Measurements from ENCODE around the gene PPP1R7.
A peak's percentile ranks its signal among the peaks of the same experiment; 100 is the strongest.

Gene PPP1R7

DNA sequence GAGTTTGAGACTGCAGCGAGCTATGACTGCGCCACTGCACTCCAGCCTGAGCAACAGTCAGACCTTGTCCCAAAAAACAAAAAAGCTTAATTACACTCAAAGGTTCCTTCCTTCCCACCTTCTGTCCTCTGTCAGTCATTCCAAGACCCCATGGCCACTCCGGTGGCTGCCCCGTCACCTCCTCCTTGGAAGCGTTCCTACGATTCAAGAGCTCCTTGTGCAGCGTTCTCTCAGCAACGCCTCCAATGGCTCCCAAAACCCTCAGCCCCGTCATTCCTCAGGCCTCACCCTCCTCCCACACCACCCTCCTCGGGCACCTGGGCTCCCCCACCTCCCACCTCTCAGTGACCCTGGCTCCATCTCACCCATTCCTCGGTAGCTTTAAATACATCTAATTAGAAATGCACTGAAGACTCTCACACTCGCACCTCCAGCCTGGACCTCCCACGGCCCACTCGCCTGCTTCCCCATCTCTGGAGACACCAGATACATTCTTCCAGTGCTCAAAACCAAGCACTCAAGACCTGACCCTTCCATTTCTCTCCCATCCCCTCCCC lies 9.0 kb upstream of the PPP1R7 start:
- no peak for DNase-seq

DNA sequence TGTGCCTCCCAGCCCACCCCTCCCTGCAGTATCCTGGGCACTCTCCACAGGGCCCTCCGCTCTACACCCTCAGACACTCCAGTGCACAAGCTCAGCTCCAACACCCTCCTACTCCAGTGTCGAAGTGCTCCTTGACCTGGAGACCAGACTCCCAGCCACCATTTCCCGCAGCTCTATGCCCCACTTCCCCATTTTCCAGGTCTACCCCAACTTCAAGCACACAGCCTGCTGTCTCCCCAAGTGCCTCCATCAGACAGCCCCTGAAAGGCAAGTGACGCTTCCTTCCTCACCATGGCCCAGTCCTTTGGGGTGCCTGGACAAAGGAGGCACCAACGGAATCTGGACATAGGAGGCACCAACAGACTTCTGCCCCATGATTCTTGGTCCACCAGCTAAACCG lies 8.2 kb upstream of the PPP1R7 start:
- DNase-seq = no peak

GRCh38 chr2:241142593-241142992 lies 7.7 kb upstream of the PPP1R7 start:
- no peak for DNase-seq

DNA sequence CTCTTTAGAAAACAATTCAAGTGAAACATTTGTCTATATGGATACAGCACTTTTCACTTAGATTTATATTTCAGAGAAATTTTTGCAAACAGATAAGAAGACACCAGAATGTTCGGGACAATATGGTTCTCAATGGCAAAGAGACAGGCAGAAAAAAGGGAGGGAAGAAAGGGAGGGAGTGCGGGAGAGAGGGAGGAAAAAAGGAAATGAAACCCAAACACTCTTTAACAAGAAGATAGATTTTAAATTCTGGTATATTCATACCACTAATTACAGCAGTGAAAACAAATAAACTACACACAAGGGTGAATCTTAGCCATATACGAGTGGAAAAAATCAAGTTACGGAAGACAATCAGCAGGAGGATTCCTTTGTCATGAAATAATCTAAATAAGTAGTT lies 4.0 kb upstream of the PPP1R7 start:
- no peak for DNase-seq

DNA sequence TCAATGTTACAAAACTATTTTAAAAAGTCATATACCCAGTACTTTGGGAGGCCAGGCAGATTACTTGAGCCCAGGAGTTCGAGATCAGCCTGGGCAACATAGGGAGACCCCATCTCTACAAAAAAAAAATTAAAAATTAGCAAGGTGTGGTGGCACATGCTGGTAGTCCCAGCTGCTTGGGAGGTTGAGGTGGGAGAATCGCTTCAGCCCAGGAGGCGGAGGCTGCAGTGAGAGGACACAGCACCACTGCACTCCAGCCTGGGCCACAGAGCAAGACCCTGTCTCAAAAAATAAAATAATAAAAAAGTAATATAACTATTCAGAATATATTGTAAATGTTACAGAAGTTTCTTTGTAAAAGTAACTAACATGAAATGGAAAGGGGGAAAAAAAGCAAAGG lies 2.9 kb upstream of the PPP1R7 start:
- DNase-seq = no peak

DNA sequence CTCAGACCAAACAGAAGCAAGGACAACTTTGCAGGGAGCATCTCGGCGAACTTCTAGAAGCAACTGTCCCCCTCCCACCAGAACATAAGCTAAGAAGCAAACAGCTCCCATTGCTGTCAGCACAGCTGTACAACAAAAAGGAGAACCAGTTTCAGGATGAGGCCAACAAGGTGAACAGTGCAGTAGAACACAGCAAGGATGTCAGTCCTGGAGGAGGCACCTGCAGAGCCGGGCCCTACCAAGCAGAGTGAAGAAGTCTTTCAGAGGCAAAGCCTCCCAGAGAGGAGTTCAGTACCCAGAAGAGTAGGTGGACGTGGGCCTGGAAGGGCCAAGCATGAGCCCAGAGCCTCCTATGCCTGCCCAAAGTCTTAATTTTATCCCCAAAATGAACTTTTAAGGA lies 2.0 kb upstream of the PPP1R7 start:
- DNase-seq = no peak

DNA sequence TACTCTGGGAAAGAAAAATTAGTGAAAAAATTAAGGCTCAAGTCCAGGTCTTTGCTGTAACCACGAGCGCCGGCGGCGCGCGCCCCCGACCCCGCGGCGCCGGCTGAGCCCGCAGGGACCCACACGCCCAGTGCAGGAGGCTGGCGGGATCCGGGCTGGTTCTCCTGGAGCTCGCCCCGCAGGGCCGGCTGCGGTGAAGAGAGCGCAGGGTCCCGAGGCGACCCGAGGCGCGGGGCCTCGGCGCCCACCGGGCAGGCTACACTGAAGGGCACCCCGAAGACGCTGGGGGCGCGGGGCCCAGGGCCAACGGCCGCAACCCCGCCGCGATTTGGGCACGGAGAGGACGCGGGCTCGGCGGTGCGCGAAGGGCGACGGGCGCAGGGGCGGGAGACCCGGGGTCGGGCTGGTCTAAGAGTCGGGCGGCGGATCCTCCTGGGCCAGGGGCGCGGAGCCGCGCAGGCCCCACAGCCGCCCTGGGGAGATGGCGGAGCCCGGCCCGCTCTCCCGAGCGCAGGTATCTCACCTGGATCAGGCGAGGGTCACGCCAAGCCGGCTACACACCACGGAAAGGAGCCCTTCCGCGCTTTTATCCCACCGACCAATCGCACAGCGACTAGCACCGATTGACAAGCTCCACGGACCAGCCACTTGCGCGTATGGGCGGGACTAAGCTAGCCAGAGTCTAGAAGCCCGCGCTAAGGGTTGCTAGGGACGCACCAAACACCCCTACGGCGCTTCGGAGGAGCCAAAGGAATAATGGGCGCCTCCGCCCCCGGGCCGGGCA lies 1.2 kb upstream of the PPP1R7 start, which contains the start of gene PASK:
Gene PASK (minus strand): TSS at position 582 of the 784 bp plus-strand sequence. CDS start 6,440 bp downstream, outside the sequence.
- DNase-seq = peak; percentile 86 to 95 (median 90)

- no peak for DNase-seq
Measured at GRCh38 chr2:241149675-241149924, 667 bp upstream of the PPP1R7 start.

GRCh38 chr2:241150660-241151530 lies 628 bp downstream of the PPP1R7 start:
- DNase-seq = no peak

- DNase-seq = no peak
Measured at GRCh38 chr2:241151934-241152660, 1.8 kb downstream of the PPP1R7 start.

DNA sequence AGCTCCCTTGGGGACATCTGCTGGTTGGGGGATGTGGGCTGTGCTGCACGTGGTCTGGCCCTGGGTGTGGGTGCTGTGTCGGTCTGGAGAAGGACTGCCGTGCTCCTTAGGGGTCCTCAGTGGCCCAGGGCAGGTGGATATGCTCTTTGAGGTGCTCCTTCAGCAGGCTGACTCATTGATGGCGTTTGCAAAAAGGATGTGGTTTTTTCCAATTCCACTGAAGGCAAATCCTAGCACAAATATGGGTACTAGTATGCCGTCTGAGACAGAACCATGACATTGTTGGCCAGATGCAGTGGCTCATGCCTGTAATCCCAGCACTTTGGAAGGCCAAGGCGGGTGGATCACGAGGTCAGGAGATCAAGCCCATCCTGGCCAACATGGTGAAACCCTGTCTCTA lies 3.3 kb downstream of the PPP1R7 start:
- DNase-seq = peak in 1 of 5 donors; percentile 25

DNA sequence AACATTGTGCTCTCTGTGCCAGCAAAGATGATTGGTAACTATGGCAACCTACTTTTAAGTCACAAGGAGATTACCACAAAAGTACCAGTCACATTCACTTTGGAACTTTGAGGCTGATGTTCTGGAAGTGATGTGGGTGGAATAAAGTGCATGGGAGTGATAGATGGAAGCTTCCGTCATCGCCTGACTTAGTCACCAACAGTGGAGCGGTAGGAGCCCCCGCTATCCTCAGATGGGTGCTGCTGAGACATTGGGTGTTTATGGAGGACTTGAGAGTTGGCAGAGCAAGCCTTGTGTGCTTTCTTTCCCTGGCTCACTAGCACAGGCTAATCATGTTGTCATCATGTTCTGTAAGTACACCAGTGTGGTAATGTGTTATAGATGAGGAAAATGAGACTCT lies 4.6 kb downstream of the PPP1R7 start:
- DNase-seq = no peak

DNA sequence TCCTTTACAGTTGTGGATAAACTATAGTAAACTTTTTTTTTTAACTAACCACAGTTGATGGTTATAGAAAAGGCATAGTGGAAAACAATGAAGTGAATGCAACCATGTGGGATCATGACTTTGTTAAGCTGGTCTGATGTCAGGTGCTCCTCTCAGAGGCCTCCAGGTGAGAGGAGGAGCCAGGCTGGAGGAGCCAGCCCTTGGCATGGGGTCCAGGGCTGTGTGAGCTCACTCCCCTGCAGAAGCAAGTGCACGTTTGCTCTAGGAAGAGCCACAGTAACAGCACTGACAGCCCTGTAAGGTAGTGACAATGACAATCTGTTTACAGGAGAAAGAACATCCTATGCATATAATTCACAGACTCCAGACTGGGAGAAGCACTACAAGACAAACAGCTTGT lies 5.7 kb downstream of the PPP1R7 start:
- DNase-seq = no peak

DNA sequence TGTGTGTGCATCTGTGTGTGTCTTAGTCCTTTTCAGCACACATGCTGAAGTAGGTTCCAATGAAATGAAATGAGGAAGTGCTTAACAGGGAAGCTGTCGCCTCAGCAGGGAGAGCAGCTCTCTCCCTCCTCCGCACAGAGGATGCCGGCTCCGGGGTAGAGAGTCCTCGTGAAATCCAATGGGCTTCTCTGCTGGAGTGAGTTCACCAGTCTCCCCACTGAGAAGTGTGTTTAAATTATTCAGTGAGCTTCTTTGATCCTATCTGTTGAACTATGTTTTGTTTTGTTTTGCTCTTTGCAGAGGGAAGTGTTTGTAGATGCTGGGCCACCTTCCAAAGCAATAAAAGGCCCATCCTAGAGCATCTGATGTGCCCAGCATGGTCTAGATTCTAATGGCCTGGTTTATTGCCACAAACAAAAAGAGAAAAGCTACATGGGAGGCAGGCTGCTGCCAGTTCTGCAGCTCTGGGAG lies 6.7 kb downstream of the PPP1R7 start:
- DNase-seq = no peak

DNA sequence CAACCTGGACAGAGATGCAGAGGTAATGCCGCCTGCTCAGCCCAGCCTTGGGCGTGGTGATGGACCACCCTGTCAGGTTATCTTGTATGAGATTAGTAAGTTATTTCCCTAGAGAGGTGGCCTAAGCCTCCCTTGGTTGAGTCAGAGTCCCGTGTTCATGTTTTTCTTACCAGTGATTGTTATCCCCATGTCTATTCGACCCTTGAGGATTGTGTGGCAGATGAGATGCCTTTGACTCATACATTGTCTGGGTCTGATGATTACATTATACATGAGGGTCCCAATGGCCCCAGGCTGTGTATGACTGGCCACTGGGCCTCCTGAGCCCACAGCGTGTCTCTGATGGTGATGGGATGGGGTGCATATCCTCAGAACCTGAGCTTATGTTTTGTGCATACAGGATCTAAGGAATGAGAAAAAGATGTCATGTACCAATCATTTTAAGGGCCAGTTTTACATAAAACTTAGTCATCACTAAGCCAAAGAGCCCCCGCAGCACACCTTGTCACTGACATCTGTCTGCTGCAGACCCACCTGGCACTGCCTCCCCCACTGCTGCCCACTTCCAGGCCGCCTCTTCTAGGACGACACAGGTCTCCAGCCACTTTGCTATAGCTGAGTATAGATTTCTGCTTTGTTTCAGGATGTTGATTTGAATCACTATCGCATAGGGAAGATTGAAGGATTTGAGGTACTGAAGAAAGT lies 7.7 kb downstream of the PPP1R7 start:
- no peak for DNase-seq

DNA sequence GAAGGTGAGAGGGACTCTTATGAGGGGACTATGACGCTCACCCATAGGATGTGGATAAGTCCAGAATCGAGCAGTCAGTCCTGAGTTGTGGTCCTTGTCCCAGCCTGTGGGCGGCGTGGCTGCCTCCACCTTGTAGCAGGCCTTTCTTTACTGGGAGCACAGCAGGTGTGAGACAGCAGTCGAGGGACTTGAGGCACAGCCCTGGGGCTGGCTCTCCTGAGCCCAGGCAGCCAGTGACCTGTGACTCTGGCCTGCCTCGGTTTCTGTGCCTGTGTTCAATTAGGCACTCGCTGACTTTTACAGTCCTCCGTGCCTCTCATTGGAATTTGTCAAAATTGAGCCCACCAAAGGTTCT lies 8.3 kb downstream of the PPP1R7 start:
- no peak for DNase-seq

DNA sequence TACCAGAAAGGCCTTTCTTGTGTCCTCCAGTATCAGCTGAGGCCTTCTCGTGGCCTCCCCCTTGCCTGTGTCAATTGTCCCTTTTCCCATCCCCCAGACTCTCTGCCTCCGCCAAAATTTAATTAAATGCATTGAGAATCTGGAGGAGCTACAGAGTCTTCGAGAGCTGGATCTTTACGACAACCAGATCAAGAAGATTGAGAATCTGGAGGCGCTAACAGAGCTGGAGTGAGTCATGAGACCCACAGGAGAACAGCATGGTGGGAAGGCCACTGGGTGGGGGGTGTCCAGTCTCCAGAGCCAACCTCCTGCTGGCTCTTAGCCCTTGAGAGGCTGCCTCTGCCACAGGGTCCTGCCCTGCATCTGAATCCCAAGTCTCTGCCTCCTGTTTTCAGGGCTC lies 8.8 kb downstream of the PPP1R7 start:
- DNase-seq = no peak

GRCh38 chr2:241160318-241160717 lies 10.1 kb downstream of the PPP1R7 start:
- no peak for DNase-seq

- DNase-seq = no peak
Measured at GRCh38 chr2:241161646-241162281, 11.5 kb downstream of the PPP1R7 start.

DNA sequence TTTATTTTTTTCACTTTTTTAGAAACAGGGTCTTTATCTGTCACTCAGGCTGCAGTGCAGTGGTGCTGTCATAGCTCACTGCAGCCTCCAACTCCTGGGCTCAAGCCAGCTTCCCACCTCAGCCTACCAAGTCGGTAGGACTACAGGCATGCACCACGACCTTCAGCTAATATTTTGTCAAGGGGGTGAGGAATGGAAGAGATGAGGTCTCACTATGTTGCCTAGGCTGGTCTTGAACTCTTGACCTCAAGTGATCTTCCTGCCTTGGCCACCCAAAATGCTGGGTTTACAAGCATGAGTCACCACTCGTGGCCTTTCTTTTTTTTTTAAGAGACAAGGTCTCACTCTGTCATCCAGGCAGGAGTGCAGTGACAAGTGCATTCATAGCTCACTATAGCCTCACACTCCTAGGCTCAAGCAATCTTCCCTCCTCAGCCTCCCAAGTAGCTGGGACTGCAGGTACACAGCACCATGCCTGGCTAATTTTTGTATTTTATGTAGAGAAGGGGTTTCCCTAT lies 13.4 kb downstream of the PPP1R7 start:
- DNase-seq = no peak

GRCh38 chr2:241168366-241168765 lies 18.1 kb downstream of the PPP1R7 start:
- DNase-seq = no peak

DNA sequence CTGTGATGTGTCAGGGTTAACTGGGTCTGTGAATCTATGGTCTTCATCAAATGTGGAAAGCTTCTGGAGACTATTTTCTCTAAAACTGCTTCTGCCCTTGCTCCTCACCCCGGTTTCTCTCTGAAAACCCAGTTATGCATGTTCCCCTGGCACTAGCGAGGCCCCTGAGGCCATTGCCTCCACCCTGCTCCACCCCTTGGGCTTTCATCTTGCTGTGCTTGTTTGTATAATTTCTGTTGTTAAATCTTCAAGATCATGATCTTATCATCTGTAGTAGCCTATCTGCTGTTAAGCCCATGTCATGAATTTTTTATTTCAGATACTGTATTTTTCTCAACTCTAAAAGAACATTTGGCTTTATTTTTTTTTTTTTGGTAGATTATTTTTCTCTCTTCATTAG lies 23.3 kb downstream of the PPP1R7 start:
- no peak for DNase-seq

Data from T-helper 1 cell (primary cell).